Eye (tissue), 1 donor: Measurements from ENCODE around the gene CTPS2.
A peak's percentile ranks its signal among the peaks of the same experiment; 100 is the strongest.
"Not testable (repeated sequence)": the region's sequence is repeated elsewhere in the genome, so short reads cannot be mapped to it uniquely, and the experiment has no call there.

Experiments
- DNase-seq: peaks from one replicate; pipeline ENCODE4 v3.0.0-alpha.2; 2015

The CTPS2 gene

DNA sequence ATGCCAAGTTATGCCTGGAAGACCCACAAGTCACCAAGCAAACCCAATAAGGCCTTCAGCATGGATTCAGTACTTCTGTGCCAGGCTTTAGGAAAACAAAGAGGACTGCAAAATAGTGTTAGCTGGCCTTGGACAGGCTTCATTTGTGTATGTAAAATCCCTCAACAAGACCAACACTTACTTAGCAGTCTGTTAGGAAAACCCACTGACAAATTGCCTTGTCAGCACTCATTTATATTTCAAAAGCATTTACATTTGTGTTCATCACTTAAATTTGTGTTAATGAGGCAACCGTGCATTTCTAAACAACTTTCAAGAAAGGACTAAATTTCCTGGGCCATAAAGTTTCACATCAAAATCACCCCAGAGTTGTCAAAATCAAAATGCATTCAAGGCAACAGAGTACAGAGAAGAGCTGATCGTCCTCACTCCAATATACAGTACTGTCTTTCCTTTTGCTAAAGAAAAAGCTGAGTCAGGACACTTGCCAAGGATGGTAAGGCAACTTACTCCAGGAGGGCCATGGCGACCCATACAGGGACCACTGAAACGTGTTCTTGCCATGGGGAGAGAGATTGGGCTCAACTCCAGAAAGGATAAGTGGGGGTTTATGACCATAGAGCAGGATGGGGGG is 61.0 kb downstream of the CTPS2 start:
- DNase-seq, result no peak

- no peak for DNase-seq
Observed at GRCh38 chrX:16649858-16650257, 62.6 kb downstream of the CTPS2 start, which contains the start of gene S100G. TSS of gene S100G (plus strand) at chrX:16650158. CDS start at chrX:16651007, 849 bp downstream.

- no peak for DNase-seq
Observed at GRCh38 chrX:16646366-16647138, 65.9 kb downstream of the CTPS2 start.

- no peak for DNase-seq
Observed at GRCh38 chrX:16643176-16643575, 69.3 kb downstream of the CTPS2 start.

- no peak for DNase-seq
Observed at GRCh38 chrX:16640823-16641222, 71.6 kb downstream of the CTPS2 start.

- DNase-seq, result no peak
Observed at GRCh38 chrX:16639966-16640365, 72.5 kb downstream of the CTPS2 start.

GRCh38 chrX:16638533-16638932 is 73.9 kb downstream of the CTPS2 start:
- DNase-seq, result no peak

- no peak for DNase-seq
Observed at GRCh38 chrX:16635596-16635995, 76.9 kb downstream of the CTPS2 start.

- DNase-seq, result no peak
Observed at GRCh38 chrX:16635040-16635439, 77.4 kb downstream of the CTPS2 start.

- DNase-seq, result no peak
Observed at GRCh38 chrX:16633754-16634153, 78.7 kb downstream of the CTPS2 start.

GRCh38 chrX:16629909-16630308 is 82.6 kb downstream of the CTPS2 start:
- DNase-seq, result no peak

DNA sequence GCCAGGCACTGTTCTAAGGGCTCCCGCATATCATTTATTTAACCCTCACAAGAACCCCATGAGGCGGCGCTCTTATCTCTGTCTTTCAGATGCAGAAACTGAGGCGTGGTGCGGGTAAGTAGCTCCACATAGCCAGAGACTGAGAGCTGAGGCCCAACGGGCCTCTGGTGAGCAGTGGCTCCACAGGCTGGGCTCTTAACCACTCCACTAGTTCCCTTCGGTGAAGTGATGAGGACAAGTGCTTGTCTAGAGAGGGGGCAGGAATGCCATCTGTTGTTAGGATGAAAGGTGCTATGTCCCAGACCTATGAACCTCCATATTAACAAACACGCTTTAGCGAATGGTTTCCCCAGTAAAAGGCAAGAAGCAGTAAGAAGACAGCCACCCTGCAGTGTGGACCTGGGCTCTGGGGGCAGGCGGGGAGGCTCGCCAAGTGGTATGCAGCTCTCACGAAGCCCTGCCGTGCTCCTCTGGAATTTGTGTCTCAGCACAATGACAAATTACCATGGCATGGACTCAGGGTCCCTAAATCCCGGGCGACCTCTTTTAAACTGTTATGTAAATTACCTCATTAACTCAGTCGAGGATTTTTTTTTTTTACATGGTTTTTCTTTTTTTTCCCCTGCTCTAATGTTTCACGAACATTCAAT is 83.4 kb downstream of the CTPS2 start:
- peak; percentile 30 for DNase-seq

- DNase-seq, result not testable (repeated sequence)
Observed at GRCh38 chrX:16628511-16628910, 84.0 kb downstream of the CTPS2 start.

- DNase-seq, result no peak
Observed at GRCh38 chrX:16619024-16619423, 93.4 kb downstream of the CTPS2 start.

DNA sequence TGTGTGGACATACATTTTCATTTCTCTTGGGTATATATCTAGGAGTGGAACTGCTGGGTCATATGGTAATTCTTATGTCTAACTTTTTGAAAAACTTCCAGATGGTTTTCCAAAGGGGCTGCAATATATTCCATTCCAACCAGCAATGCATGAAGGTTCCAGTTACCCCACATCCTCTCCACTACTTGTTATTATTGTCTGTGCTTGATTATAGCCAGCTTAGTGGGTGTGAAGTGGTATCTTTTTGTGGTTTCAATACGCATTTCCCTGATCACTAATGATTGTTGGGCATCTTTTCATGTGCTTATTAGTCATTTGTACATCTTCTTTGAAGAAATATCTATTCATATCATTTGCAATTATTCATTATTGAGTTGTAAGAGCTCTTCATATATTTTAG is 94.0 kb downstream of the CTPS2 start:
- no peak for DNase-seq

DNA sequence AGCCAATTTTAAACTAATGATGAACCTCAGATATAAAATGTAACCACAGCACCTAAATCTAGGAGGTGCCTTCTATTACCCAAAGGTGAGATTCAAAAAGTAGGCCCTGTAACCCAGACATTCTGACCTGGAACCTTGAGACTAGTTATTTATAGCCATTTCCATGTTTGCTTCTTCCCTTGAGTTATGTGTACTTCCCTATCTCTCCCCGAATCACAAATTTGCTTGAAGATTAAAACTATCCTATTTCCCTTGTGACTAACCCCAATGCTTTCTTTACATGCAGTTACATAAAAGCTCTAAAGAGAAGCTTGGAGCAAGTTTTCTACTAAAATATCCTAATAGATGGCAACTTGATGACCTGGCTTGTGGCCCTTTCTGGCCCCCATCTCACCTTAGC is 95.1 kb downstream of the CTPS2 start:
- DNase-seq, result no peak

- DNase-seq, result no peak
Observed at GRCh38 chrX:16612257-16612897, 100.1 kb downstream of the CTPS2 start.

DNA sequence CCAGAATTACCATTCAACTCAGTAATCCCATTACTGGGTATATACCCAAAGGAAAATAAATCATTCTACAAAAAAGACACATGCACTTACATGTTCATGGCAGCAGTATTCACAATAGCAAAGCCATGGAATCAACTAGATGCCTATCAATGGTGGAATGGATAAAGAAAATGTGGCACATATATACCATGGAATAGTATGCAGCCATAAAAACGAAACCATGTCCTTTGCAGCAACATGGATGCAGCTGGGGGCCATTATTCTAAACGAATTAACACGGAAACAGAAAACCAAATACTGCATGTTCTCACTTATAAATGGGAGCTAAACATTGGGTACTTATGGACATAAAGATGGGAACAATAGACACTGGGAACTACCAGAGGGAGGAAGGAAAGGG is 101.8 kb downstream of the CTPS2 start:
- DNase-seq, result not testable (repeated sequence)

- no peak for DNase-seq
Observed at GRCh38 chrX:16610121-16610621, 102.3 kb downstream of the CTPS2 start.

DNA sequence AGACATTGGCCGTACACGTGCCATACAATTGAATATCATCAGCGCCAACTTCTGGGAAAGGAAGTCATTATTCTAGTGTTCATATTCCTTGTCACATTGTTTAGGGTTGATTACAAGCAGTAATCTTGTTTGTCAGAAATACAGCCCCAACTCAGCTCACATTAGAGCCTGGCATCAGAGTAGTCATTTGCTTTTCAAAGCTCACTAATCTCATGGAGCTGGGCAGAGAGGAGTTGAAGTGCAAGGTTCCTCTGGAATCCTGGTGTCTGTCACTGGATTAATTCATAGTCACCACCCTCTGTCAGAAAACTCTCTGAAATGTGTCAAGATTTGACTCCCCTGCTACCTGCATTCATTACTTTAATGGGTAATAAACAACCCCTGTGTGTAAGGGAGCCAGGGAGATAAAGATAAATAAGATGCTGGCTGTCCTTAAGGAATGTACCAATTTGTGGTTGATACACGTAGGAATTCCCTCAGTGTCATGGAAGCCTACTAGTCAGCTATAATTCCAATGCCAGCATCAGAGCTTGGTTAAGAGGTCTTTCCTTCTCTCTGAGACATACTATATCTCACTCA is 106.2 kb downstream of the CTPS2 start:
- DNase-seq, result no peak

- DNase-seq, result no peak
Observed at GRCh38 chrX:16604337-16604736, 108.1 kb downstream of the CTPS2 start.

- no peak for DNase-seq
Observed at GRCh38 chrX:16603822-16604221, 108.6 kb downstream of the CTPS2 start.

- not testable (repeated sequence) for DNase-seq
Observed at GRCh38 chrX:16603235-16603634, 109.2 kb downstream of the CTPS2 start.
